HFF-Myc (cell line): ENCODE data around the gene TRIM4.
"Not testable (repeated sequence)": the region's sequence is repeated elsewhere in the genome, so short reads cannot be mapped to it uniquely, and the experiment has no call there.

ENCODE experiments used
- DNase-seq: peaks from one replicate; pipeline ENCODE4 v3.0.0-alpha.2; 2011; ENCODE audit warnings: low read depth; ENCODE audit errors: extremely low read depth
- H3K4me3 ChIP-seq: replicated peaks from 2 replicates; pipeline ENCODE4 v1.5.1; 2011; ENCODE audit warnings: low read depth, mild to moderate bottlenecking, control low read depth, low read length
- TF ChIP-seq, protein P1 (sequence below): IDR thresholded peaks from 2 replicates; pipeline ENCODE4 v1.5.1; 2012; ENCODE audit warnings: mild to moderate bottlenecking, low read depth, low read length, control low read depth; ENCODE audit errors: missing control alignments

Gene TRIM4, protein sequence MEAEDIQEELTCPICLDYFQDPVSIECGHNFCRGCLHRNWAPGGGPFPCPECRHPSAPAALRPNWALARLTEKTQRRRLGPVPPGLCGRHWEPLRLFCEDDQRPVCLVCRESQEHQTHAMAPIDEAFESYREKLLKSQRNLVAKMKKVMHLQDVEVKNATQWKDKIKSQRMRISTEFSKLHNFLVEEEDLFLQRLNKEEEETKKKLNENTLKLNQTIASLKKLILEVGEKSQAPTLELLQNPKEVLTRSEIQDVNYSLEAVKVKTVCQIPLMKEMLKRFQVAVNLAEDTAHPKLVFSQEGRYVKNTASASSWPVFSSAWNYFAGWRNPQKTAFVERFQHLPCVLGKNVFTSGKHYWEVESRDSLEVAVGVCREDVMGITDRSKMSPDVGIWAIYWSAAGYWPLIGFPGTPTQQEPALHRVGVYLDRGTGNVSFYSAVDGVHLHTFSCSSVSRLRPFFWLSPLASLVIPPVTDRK

DNA sequence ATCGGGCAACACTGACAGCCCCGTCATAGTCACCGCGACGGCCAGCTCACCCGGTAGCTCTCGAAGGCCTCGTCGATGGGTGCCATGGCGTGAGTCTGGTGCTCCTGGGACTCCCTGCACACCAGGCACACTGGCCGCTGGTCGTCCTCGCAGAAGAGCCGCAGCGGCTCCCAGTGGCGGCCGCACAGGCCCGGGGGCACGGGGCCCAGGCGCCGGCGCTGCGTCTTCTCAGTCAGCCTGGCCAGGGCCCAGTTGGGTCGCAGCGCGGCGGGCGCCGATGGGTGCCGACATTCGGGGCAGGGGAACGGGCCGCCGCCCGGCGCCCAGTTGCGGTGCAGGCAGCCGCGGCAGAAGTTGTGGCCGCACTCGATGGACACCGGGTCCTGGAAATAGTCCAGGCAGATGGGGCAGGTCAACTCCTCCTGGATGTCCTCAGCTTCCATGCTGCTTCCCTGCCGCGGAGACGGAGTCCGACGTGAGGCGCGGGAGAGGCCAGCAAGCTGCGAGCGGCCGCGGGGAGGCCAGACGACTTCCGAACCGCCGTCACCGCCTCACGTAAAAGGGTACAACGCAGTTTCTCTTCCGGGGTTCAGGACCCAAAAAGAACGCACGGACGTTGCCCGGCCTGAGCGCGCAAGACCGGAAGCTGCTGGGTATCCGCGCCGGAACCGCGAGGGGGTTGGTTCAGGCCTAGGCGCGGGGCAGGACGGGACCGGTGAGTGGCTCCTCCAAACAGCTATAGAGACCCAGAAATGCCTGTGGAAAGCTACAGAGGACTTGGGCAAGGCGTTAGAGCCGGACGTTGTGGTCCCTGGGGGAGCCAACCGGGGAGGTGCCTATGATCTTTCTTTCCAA, at the start of gene TRIM4:
TSS of gene TRIM4 (minus strand) at position 572 of the 855 bp plus-strand sequence. CDS start at position 443, 129 bp downstream.
- peak within 1 kb of the TSS; percentile 88 for H3K4me3 ChIP-seq
- TF ChIP-seq, protein P1, sequence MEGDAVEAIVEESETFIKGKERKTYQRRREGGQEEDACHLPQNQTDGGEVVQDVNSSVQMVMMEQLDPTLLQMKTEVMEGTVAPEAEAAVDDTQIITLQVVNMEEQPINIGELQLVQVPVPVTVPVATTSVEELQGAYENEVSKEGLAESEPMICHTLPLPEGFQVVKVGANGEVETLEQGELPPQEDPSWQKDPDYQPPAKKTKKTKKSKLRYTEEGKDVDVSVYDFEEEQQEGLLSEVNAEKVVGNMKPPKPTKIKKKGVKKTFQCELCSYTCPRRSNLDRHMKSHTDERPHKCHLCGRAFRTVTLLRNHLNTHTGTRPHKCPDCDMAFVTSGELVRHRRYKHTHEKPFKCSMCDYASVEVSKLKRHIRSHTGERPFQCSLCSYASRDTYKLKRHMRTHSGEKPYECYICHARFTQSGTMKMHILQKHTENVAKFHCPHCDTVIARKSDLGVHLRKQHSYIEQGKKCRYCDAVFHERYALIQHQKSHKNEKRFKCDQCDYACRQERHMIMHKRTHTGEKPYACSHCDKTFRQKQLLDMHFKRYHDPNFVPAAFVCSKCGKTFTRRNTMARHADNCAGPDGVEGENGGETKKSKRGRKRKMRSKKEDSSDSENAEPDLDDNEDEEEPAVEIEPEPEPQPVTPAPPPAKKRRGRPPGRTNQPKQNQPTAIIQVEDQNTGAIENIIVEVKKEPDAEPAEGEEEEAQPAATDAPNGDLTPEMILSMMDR: peak; percentile 4
- peak; percentile 73 for DNase-seq

DNA sequence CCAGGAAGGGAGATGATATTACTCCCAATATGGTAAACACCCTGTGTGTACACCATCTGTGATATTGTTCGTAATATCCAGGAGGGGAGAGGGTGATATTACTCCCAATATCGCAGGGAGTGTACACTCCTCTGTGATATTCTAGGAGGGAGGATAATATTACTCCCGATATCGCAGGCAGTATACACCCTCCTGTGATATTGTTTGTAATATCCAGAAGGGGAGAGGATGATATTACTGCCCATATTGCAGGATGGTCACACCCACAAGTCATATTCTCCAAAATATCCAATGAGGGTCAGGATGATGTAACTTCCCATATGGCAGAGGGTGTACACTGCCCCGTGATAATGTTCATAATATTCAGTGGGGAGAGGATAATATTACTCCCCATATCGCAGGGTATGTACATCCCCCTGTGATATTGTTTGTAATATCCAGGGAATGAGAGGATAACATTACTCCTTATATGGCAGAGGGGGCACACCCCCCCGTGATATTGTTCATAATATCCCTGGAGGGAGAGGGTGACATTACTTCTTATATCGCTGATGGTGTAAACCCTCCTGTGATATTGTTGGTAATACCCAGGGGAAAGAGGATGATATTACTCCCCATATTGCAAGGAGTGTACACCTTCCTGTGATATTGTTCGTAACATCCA, 39.4 kb upstream of the TRIM4 start:
- no peak for DNase-seq
- no peak overlapping the region for H3K4me3 ChIP-seq
- TF ChIP-seq, protein P1: no peak

DNA sequence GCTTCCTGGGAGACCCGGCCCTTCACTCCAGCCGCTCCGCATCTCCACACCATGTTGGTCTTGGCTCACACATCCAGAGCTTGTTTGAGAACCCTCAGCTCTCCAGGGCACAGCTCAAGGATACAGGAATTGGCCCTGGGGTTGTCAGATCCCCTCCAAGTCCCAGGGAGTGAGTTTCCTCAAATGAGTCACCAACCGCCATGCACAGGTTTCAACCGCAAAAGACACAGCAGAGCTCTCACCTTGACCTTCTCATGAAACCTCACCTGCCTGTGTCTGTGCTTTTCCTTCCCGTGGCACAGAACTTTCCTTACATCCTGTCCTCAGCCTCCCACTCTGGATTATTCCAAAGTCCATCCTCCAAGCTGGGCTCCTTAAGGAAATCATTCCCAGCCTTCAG, 35.9 kb upstream of the TRIM4 start:
- H3K4me3 ChIP-seq: no peak overlapping the region
- TF ChIP-seq, protein P1: no peak
- no peak for DNase-seq

DNA sequence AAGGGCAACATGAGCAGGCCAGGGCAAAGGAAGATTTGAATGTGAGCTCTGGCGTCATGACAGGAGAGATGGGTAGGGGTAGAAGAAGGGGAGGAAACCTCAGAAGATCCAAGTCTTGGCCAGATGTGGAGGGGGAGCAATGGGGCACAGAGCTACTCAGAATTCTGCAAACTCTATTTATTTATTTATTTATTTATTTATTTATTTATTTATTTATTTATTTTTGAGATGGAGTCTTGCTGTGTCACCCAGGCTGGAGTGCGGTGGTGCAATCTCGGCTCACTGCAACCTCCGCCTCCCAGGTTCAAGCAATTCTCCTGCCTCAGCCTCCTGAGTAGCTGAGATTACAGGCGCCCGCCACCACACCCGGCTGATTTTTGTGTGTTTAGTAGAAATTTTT, 35.3 kb upstream of the TRIM4 start:
- H3K4me3 ChIP-seq, DNase-seq: not testable (repeated sequence)

DNA sequence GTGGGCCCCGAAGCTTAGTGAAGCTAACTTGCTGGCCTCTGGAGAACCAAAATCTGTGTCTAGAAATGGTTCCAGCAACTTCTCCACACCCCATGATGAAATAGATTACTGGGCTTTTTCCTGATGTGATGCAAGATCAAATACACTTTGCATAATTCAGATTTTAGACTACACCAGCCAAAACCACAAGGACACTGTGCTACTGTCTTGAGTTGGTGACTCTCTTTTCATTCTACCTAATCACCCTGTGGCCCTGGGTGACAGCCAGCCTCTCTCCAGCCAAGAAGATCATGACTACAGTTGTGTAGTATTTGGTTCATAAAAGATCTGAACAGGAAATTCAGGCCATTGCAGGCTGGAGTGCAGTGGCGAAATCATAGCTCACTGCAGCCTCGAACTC, 34.3 kb upstream of the TRIM4 start:
- no peak overlapping the region for H3K4me3 ChIP-seq
- TF ChIP-seq, protein P1: no peak
- no peak for DNase-seq

DNA sequence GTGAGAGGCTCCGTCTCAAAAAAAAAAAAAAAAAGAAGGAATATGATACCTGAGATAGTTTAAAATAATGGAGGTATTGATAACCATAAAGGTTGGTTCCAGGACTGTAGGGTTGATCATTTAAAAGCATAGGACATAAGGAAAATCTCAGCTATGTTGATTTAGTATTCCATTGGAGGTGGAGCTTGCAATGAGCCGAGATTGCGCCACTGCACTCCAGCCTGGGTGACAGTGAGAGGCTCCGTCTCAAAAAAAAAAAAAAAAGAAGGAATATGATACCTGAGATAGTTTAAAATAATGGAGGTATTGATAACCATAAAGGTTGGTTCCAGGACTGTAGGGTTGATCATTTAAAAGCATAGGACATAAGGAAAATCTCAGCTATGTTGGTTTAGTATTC, 33.3 kb upstream of the TRIM4 start:
- H3K4me3 ChIP-seq, DNase-seq: not testable (repeated sequence)

DNA sequence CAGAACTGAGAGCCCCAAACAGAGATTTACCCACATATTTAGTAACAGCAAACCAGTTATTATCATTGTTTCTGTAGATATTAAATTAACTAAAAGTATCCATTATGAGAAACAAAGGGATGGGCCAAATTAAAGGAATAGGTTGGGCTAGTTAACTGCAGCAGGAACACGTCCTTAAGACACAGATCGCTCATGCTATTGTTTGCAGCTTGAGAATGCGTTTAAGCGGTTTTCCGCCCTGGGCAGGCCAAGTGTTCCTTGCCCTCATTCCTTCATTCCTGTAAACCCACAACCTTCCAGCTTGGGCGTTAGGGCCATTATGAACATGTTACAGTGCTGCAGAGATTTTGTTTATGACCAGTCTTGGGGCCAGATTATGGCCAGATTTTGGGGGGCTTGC, 31.5 kb upstream of the TRIM4 start:
- not testable (repeated sequence) for H3K4me3 ChIP-seq, DNase-seq
